H9 (cell line): ENCODE data around the gene HSD17B12. TPM values are rescaled to one million over a fixed set of nuclear protein-coding genes. Genes with fewer than 3 reads are reported as not detected.

Source experiments
- DNase-seq: peaks from one replicate; pipeline ENCODE4 v3.0.0-alpha.2; 2017
- H2AFZ ChIP-seq: one replicate; pipeline ENCODE4 v1.6.1; 2013; ENCODE audit warnings: mild to moderate bottlenecking, low read length, control low read depth, moderate library complexity
- H2AK5ac ChIP-seq: 2 replicates; pipeline ENCODE4 v1.6.1; 2013; ENCODE audit warnings: low read length, control low read depth, mixed read lengths; ENCODE audit not compliant: insufficient read length
- H2BK120ac ChIP-seq: one replicate; pipeline ENCODE4 v1.6.1; 2013; ENCODE audit warnings: low read depth, mild to moderate bottlenecking, low read length, control low read depth, inconsistent platforms; ENCODE audit not compliant: poor library complexity, severe bottlenecking
- H2BK12ac ChIP-seq: 2 replicates; pipeline ENCODE4 v1.6.1; 2013; ENCODE audit warnings: low read length, control low read depth, mixed read lengths, low read depth; ENCODE audit not compliant: insufficient read length
- H2BK15ac ChIP-seq: 2 replicates; pipeline ENCODE4 v1.6.1; 2013; ENCODE audit warnings: low read depth, low read length, control low read depth
- H2BK20ac ChIP-seq: one replicate; pipeline ENCODE4 v1.6.1; 2013; ENCODE audit warnings: low read depth, mild to moderate bottlenecking, low read length, control low read depth, inconsistent platforms; ENCODE audit not compliant: poor library complexity, severe bottlenecking
- H2BK5ac ChIP-seq: 2 replicates; pipeline ENCODE4 v1.6.1; 2013; ENCODE audit warnings: low read length, control low read depth, mixed read lengths; ENCODE audit not compliant: insufficient read length
- H3K14ac ChIP-seq: 2 replicates; pipeline ENCODE4 v1.6.1; 2013; ENCODE audit warnings: low read length, control low read depth; ENCODE audit not compliant: insufficient read depth
- H3K18ac ChIP-seq: 2 replicates; pipeline ENCODE4 v1.6.1; 2013; ENCODE audit warnings: low read depth, mild to moderate bottlenecking, mixed read lengths, low read length, control low read depth; ENCODE audit not compliant: insufficient read length
- H3K23ac ChIP-seq: 2 replicates; pipeline ENCODE4 v1.6.1; 2013; ENCODE audit warnings: low read length, control low read depth, mixed read lengths, low read depth; ENCODE audit not compliant: insufficient read length
- H3K23me2 ChIP-seq: 2 replicates; pipeline ENCODE4 v1.6.1; 2013; ENCODE audit warnings: low read depth, mild to moderate bottlenecking, mixed read lengths, low read length, control low read depth; ENCODE audit not compliant: insufficient read length, poor library complexity, severe bottlenecking
- H3K27ac ChIP-seq: 2 replicates; pipeline ENCODE4 v1.5.1; 2013; ENCODE audit warnings: low read length, control low read depth, mixed read lengths, low read depth; ENCODE audit not compliant: insufficient read length
- H3K27me3 ChIP-seq: 2 replicates; pipeline ENCODE4 v1.6.1; 2013; ENCODE audit warnings: low read length, control low read depth, inconsistent platforms; ENCODE audit not compliant: insufficient read depth
- H3K4ac ChIP-seq: 2 replicates; pipeline ENCODE4 v1.6.1; 2013; ENCODE audit warnings: low read depth, mild to moderate bottlenecking, control low read depth, inconsistent platforms, low read length, moderate library complexity
- H3K4me1 ChIP-seq: 2 replicates; pipeline ENCODE4 v1.6.1; 2013; ENCODE audit warnings: low read length, control low read depth, inconsistent platforms; ENCODE audit not compliant: insufficient read depth
- H3K4me2 ChIP-seq: 2 replicates; pipeline ENCODE4 v1.6.1; 2013; ENCODE audit warnings: low read length, control low read depth, mixed read lengths; ENCODE audit not compliant: insufficient read length, insufficient read depth
- H3K56ac ChIP-seq: 2 replicates; pipeline ENCODE4 v1.6.1; 2013; ENCODE audit warnings: low read depth, mild to moderate bottlenecking, mixed read lengths, low read length, control low read depth; ENCODE audit not compliant: insufficient read length
- H3K79me1 ChIP-seq: 2 replicates; pipeline ENCODE4 v1.6.1; 2013; ENCODE audit warnings: low read depth, mild to moderate bottlenecking, moderate library complexity, low read length, control low read depth, inconsistent platforms; ENCODE audit not compliant: insufficient read depth, poor library complexity, severe bottlenecking
- H3K79me2 ChIP-seq: 2 replicates; pipeline ENCODE4 v1.6.1; 2013; ENCODE audit warnings: low read length, control low read depth, inconsistent platforms; ENCODE audit not compliant: insufficient read depth
- H3K9ac ChIP-seq: 2 replicates; pipeline ENCODE4 v1.6.1; 2013; ENCODE audit warnings: low read length, control low read depth, mixed read lengths; ENCODE audit not compliant: insufficient read length; ENCODE audit errors: extremely low read depth
- H3K9me3 ChIP-seq: one replicate; pipeline ENCODE4 v1.6.1; 2013; ENCODE audit warnings: low read depth, low read length, inconsistent platforms; ENCODE audit not compliant: control insufficient read depth
- H3T11ph ChIP-seq: one replicate; pipeline ENCODE4 v1.6.1; 2013; ENCODE audit warnings: mild to moderate bottlenecking, low read length, control low read depth, inconsistent platforms
- H4K20me1 ChIP-seq: one replicate; pipeline ENCODE4 v1.6.1; 2013; ENCODE audit not compliant: control insufficient read depth, insufficient read length, insufficient read depth
- H4K5ac ChIP-seq: 2 replicates; pipeline ENCODE4 v1.6.1; 2013; ENCODE audit warnings: low read depth, mild to moderate bottlenecking, mixed read lengths, low read length, control low read depth; ENCODE audit not compliant: insufficient read length
- H4K8ac ChIP-seq: replicated peaks from 2 replicates; pipeline ENCODE4 v1.6.1; 2013; ENCODE audit warnings: low read length, control low read depth, mixed read lengths, low read depth; ENCODE audit not compliant: insufficient read length
- H4K91ac ChIP-seq: 2 replicates; pipeline ENCODE4 v1.6.1; 2013; ENCODE audit warnings: low read depth, mild to moderate bottlenecking, moderate library complexity, mixed read lengths, low read length, control low read depth; ENCODE audit not compliant: insufficient read length
- H3K27ac Mint-ChIP-seq, 3 experiments: 2 replicates in 2 of 3; 3 replicates in 1 of 3; pipeline ENCODE4 v1.8.0; 2020 to 2021; ENCODE audit warnings: mixed read lengths in 3 of 3, mild to moderate bottlenecking in 1 of 3, moderate library complexity in 1 of 3
- H3K27me3 Mint-ChIP-seq: 2 replicates; pipeline ENCODE4 v1.8.0; 2021; ENCODE audit warnings: low read depth, mild to moderate bottlenecking, moderate library complexity, mixed read lengths
- H3K36me3 Mint-ChIP-seq, 3 experiments: 2 replicates in 2 of 3; 3 replicates in 1 of 3; pipeline ENCODE4 v1.8.0; 2020 to 2021; ENCODE audit warnings: low read depth in 3 of 3, mixed read lengths in 3 of 3; ENCODE audit not compliant: insufficient read depth in 1 of 3
- H3K4me1 Mint-ChIP-seq, 2 experiments: 2 replicates each; pipeline ENCODE4 v1.8.0; 2020; ENCODE audit warnings: mixed read lengths in 2 of 2
- H3K4me3 Mint-ChIP-seq, 2 experiments: 2 replicates in 1 of 2; 3 replicates in 1 of 2; pipeline ENCODE4 v1.8.0; 2020 to 2021; ENCODE audit warnings: mild to moderate bottlenecking in 2 of 2, mixed read lengths in 2 of 2, moderate library complexity in 1 of 2
- H3K9me3 Mint-ChIP-seq, 2 experiments: 2 replicates in 1 of 2; 3 replicates in 1 of 2; pipeline ENCODE4 v1.8.0; 2020; ENCODE audit warnings: mild to moderate bottlenecking in 2 of 2, mixed read lengths in 2 of 2, moderate library complexity in 1 of 2
- CTCF ChIP-seq: fragments of 200-600 bp; sonication (generic); conservative IDR thresholded peaks from 3 replicates; pipeline ENCODE4 v1.8.0; 2021; ENCODE audit warnings: antibody characterized with exemption, mild to moderate bottlenecking
- whole genome bisulfite sequencing: extraction: QIAGEN DNeasy Blood & Tissue Kit; methylation state at CpG from one replicate; pipeline ENCODE4 v1.1.7; 2013; ENCODE audit warnings: missing lambda C conversion rate, low lambda C conversion rate, mixed read lengths; ENCODE audit not compliant: insufficient read length; ENCODE audit errors: extremely low coverage; 5-methylcytosine and 5-hydroxymethylcytosine counted together
- total RNA-seq: library from RNA; stranded (reverse); gene quantifications from 2 replicates; pipeline ENCODE4 v1.2.1, GENCODE V29; 2021

The HSD17B12 gene
- total RNA-seq, 1 experiment from 2014 or later: 111 TPM

GRCh38 chr11:43718373-43718772, 37.8 kb downstream of the HSD17B12 start:
- Histone ChIP-seq H3K56ac (no peak overlapping the region), H2BK12ac (no peak overlapping the region), H3K4ac (no peak overlapping the region), H2AK5ac (no peak overlapping the region), H4K20me1 (no peaks in the 10 kb centered on the region), H2BK120ac (no peak overlapping the region), H4K8ac (no peak overlapping the region), H3K4me1 (no peaks in the 10 kb centered on the region), H3K4me2 (no peak overlapping the region), H3K18ac (no peak overlapping the region), H4K91ac (no peak overlapping the region), H3T11ph (no peak overlapping the region), H2BK15ac (no peak overlapping the region), H4K5ac (no peak overlapping the region), H3K79me2 (peaks cover 15% of the 10 kb centered on the region; the same call in 1 of the 2 replicates), H3K9ac (no peak overlapping the region), H3K27me3 (no peaks in the 10 kb centered on the region), H3K14ac (no peak overlapping the region), H2BK5ac (no peak overlapping the region), H3K27ac (no peak overlapping the region), H3K9me3 (no peaks in the 10 kb centered on the region), H2BK20ac (no peak overlapping the region), H3K23me2 (no peaks in the 10 kb centered on the region), H3K79me1 (peaks cover 5% of the 10 kb centered on the region), H3K23ac (no peak overlapping the region), H2AFZ (no peak overlapping the region)
- no peak for TF ChIP-seq CTCF
- no peaks in the 10 kb centered on the region for H3K27me3 Mint-ChIP-seq
- no CpG with 5 or more reads among the region's 1 CpG for WGBS
- no peak for DNase-seq
- H3K4me1 Mint-ChIP-seq: no peaks in the 10 kb centered on the region
- H3K4me3 Mint-ChIP-seq: no peak overlapping the region
- peaks cover 9 to 15% (median 15%) of the 10 kb centered on the region in 3 experiments for H3K36me3 Mint-ChIP-seq
- peaks cover 0 to 2% of the 10 kb centered on the region in 2 experiments; a peak in 1 of 5 replicates for H3K9me3 Mint-ChIP-seq
- no peak overlapping the region for H3K27ac Mint-ChIP-seq
